Tibial artery (tissue), 4 donors: ENCODE data around the gene EYS.
"Not testable (repeated sequence)": the region's sequence is repeated elsewhere in the genome, so short reads cannot be mapped to it uniquely, and the experiment has no call there.

ENCODE experiments used
- DNase-seq, 2 donors: peaks; one replicate each; pipeline ENCODE4 v3.0.0-alpha.2; 2019
- H3K27ac ChIP-seq, 2 donors: fragments of 200-600 bp; sonication (generic) in 1 of 2; 1 replicate in 1 of 2; 2 replicates in 1 of 2; pipeline ENCODE4 v1.5.1; 2018 to 2019; ENCODE audit warnings: mild to moderate bottlenecking in 1 of 2
- H3K27me3 ChIP-seq, 2 donors: fragments of 200-600 bp; sonication (generic) in 1 of 2; one replicate each; pipeline versions ENCODE4 v1.5.1 to v1.6.0; 2016 to 2019
- H3K36me3 ChIP-seq, 3 donors: fragments of 200-600 bp; sonication (generic) in 2 of 3; one replicate each; pipeline ENCODE4 v1.5.1; 2016 to 2019; ENCODE audit warnings: mild to moderate bottlenecking in 2 of 3
- H3K4me1 ChIP-seq, 4 donors: fragments of 200-600 bp; sonication (generic) in 2 of 4; 1 replicate in 3 of 4; 2 replicates in 1 of 4; pipeline ENCODE4 v1.5.1; 2016 to 2019
- H3K4me3 ChIP-seq, 2 donors: fragments of 200-600 bp; sonication (generic) in 1 of 2; 1 replicate in 1 of 2; 2 replicates in 1 of 2; pipeline ENCODE4 v1.5.1; 2018 to 2019; ENCODE audit warnings: mild to moderate bottlenecking in 2 of 2
- H3K9me3 ChIP-seq, 3 donors: fragments of 200-600 bp; sonication (generic) in 1 of 3; one replicate each; pipeline ENCODE4 v1.5.1; 2016 to 2019
- intact Hi-C: fragments of 100-400 bp; cut with DNase I; formaldehyde crosslinking; loops from one replicate; pipeline ENCODE4 v1.15.0; 2023; ENCODE audit warnings: low total_unique reads
- TF ChIP-seq, protein P1 (sequence below), 2 experiments: fragments of 200-600 bp in 1 of 2; fragments of 450-650 bp in 1 of 2; IDR thresholded peaks; one replicate each; pipeline ENCODE4 v1.5.1; 2017 to 2019; ENCODE audit warnings: antibody characterized with exemption in 2 of 2, mild to moderate bottlenecking in 1 of 2, moderate library complexity in 1 of 2

The EYS gene

GRCh38 chr6:63760199-63760598 is 1946.8 kb downstream of the EYS start:
- intact Hi-C loops: no loop called here
- TF ChIP-seq, protein P1, sequence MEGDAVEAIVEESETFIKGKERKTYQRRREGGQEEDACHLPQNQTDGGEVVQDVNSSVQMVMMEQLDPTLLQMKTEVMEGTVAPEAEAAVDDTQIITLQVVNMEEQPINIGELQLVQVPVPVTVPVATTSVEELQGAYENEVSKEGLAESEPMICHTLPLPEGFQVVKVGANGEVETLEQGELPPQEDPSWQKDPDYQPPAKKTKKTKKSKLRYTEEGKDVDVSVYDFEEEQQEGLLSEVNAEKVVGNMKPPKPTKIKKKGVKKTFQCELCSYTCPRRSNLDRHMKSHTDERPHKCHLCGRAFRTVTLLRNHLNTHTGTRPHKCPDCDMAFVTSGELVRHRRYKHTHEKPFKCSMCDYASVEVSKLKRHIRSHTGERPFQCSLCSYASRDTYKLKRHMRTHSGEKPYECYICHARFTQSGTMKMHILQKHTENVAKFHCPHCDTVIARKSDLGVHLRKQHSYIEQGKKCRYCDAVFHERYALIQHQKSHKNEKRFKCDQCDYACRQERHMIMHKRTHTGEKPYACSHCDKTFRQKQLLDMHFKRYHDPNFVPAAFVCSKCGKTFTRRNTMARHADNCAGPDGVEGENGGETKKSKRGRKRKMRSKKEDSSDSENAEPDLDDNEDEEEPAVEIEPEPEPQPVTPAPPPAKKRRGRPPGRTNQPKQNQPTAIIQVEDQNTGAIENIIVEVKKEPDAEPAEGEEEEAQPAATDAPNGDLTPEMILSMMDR (IDR thresholded peaks at IDR 0.05): no peak
- H3K27ac ChIP-seq: no peak overlapping the region
- H3K9me3 ChIP-seq: peaks cover 0 to 7% (median 0%) of the 10 kb centered on the region in 3 donors
- DNase-seq: no peak
- no peaks in the 10 kb centered on the region for H3K36me3 ChIP-seq
- H3K27me3 ChIP-seq: no peaks in the 10 kb centered on the region
- no peaks in the 10 kb centered on the region for H3K4me1 ChIP-seq
- no peak overlapping the region for H3K4me3 ChIP-seq

GRCh38 chr6:63759605-63760105 is 1947.4 kb downstream of the EYS start:
- peaks cover 0 to 7% (median 0%) of the 10 kb centered on the region in 3 donors for H3K9me3 ChIP-seq
- DNase-seq: no peak
- intact Hi-C loops: no loop called here
- H3K4me3 ChIP-seq: no peak overlapping the region
- no peaks in the 10 kb centered on the region for H3K27me3 ChIP-seq
- no peaks in the 10 kb centered on the region for H3K36me3 ChIP-seq
- no peaks in the 10 kb centered on the region for H3K4me1 ChIP-seq
- TF ChIP-seq, protein P1 (IDR thresholded peaks at IDR 0.05): no peak
- no peak overlapping the region for H3K27ac ChIP-seq

GRCh38 chr6:63757826-63758225 is 1949.2 kb downstream of the EYS start:
- H3K27ac ChIP-seq: no peak overlapping the region
- H3K9me3 ChIP-seq: peaks cover 0 to 7% (median 0%) of the 10 kb centered on the region in 3 donors
- H3K4me3 ChIP-seq: no peak overlapping the region
- intact Hi-C loops: no loop called here
- TF ChIP-seq, protein P1 (IDR thresholded peaks at IDR 0.05): no peak
- no peak for DNase-seq
- no peaks in the 10 kb centered on the region for H3K4me1 ChIP-seq
- no peaks in the 10 kb centered on the region for H3K36me3 ChIP-seq
- H3K27me3 ChIP-seq: no peaks in the 10 kb centered on the region

DNA sequence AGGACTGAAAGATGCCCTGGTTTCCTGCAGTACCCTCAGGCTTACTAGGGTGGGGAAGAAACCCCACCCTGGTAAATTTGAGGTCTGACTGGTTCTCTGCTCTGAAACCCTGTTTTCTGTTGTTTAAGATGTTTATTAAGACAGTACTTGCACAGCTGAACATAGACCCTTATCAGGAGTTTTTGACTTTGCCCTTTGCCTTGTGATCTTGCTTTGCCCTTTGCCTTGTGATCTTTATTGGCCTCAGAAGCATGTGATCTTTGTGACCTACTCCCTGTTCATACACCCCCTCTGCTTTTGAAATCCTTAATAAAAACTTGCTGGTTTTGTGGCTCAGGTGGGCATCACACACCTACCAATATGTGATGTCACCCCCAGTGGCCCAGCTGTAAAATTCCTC is 1949.8 kb downstream of the EYS start:
- H3K27me3 ChIP-seq, H3K9me3 ChIP-seq, intact Hi-C loops, DNase-seq, H3K4me1 ChIP-seq, H3K4me3 ChIP-seq, H3K36me3 ChIP-seq, H3K27ac ChIP-seq: not testable (repeated sequence)

GRCh38 chr6:63750400-63750799 is 1956.6 kb downstream of the EYS start:
- no peak for DNase-seq
- Histone ChIP-seq H3K4me3 (no peak overlapping the region), H3K27me3 (no peaks in the 10 kb centered on the region), H3K4me1 (no peaks in the 10 kb centered on the region), H3K9me3 (no peaks in the 10 kb centered on the region), H3K27ac (no peak overlapping the region), H3K36me3 (no peaks in the 10 kb centered on the region)
- TF ChIP-seq, protein P1 (IDR thresholded peaks at IDR 0.05): no peak
- intact Hi-C loops: no loop called here

DNA sequence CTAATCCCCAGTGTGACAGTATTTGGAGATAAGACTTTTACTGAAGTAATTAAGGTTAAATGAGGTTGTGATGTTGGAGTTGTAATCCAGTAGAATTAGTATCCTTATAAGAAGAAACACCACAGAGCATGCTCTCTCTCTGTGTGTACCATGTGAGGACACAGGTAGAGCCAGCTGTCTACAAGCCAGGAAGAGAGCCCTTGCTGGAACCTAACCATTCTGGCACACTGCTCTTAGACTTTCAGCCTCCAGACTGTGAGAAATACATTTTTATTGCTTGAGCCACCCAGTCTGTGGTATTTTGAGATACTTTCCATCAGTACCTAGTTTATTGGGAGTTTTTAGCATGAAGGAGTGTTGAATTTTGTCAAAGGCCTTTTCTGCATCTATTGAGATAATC is 1961.2 kb downstream of the EYS start:
- TF ChIP-seq, protein P1 (IDR thresholded peaks at IDR 0.05): no peak
- H3K4me3 ChIP-seq: no peak overlapping the region
- no peak overlapping the region for H3K27ac ChIP-seq
- intact Hi-C loops: no loop called here
- no peak for DNase-seq
- H3K27me3 ChIP-seq: no peaks in the 10 kb centered on the region
- no peaks in the 10 kb centered on the region for H3K36me3 ChIP-seq
- H3K4me1 ChIP-seq: no peaks in the 10 kb centered on the region
- H3K9me3 ChIP-seq: no peaks in the 10 kb centered on the region
